Kidney (tissue), 14 donors: ENCODE results near the gene KRTAP10-5. TPM values are rescaled to one million over a fixed set of nuclear protein-coding genes. Genes with fewer than 3 reads are reported as not detected.

ENCODE experiments used
- DNase-seq, 5 donors: peaks; one replicate each; pipeline ENCODE4 v3.0.0-alpha.2; 2013 to 2020
- FAIRE-seq: peaks from 2 replicates; lab custom pipeline; 2012; peaks lifted over from hg19 to GRCh38; lab: Jason Lieb, UNC
- H3K27ac ChIP-seq, 2 donors: one replicate each; pipeline ENCODE4 v1.7.0; 2013; ENCODE audit warnings: low read depth in 2 of 2, low read length in 2 of 2, inconsistent platforms in 1 of 2
- H3K27me3 ChIP-seq: one replicate; pipeline ENCODE4 v1.7.1; 2013; ENCODE audit warnings: low read length, inconsistent platforms; ENCODE audit not compliant: control insufficient read depth, insufficient read depth
- H3K36me3 ChIP-seq, 3 donors: one replicate each; pipeline versions ENCODE4 v1.7.0 to v1.7.1; 2013; ENCODE audit warnings: low read length in 3 of 3, control low read depth in 1 of 3, inconsistent platforms in 1 of 3; ENCODE audit not compliant: insufficient read depth in 3 of 3, control insufficient read depth in 2 of 3
- H3K4me1 ChIP-seq, 3 donors: one replicate each; pipeline versions ENCODE4 v1.7.0 to v1.7.1; 2013; ENCODE audit warnings: low read length in 3 of 3, inconsistent platforms in 1 of 3, low read depth in 1 of 3; ENCODE audit not compliant: control insufficient read depth in 2 of 3, insufficient read depth in 2 of 3
- H3K4me3 ChIP-seq, 3 donors: one replicate each; pipeline versions ENCODE4 v1.7.0 to v1.8.1; 2013; ENCODE audit warnings: low read length in 3 of 3, control low read depth in 1 of 3, inconsistent platforms in 1 of 3
- H3K9ac ChIP-seq, 3 donors: one replicate each; pipeline versions ENCODE4 v1.7.0 to v1.7.1; 2013; ENCODE audit warnings: low read length in 3 of 3, control low read depth in 1 of 3, inconsistent platforms in 1 of 3
- H3K9me3 ChIP-seq, 3 donors: one replicate each; pipeline versions ENCODE4 v1.7.0 to v1.7.1; 2013; ENCODE audit warnings: low read length in 3 of 3, control low read depth in 1 of 3, inconsistent platforms in 1 of 3; ENCODE audit not compliant: control insufficient read depth in 2 of 3, insufficient read depth in 1 of 3
- CTCF ChIP-seq: IDR thresholded peaks from 3 replicates; pipeline ENCODE4 v1.5.1; 2012; ENCODE audit warnings: mild to moderate bottlenecking, moderate library complexity, borderline replicate concordance; ENCODE audit not compliant: insufficient read depth; ENCODE audit errors: extremely low read depth
- intact Hi-C: fragments of 100-400 bp; cut with DNase I; formaldehyde crosslinking; loops from one replicate; pipeline ENCODE4 v1.11.1; 2022
- polyA plus RNA-seq: library from polyadenylated mRNA; stranded (reverse); fragments of 350-450 nt; fragmentation: Illumina TruSeq; extraction: RNeasy Lipid Tissue Mini Kit (QIAGEN cat#74804); gene quantifications from one replicate; pipeline ENCODE4 v1.2.3, GENCODE V29; 2014; ENCODE audit warnings: low read depth, low replicate concordance; ENCODE audit not compliant: insufficient read depth
- total RNA-seq: library from RNA; stranded (reverse); fragmentation: NEBNext Ultra II Directional; extraction: Animal tissue kit (Norgen Biotek cat#: 25700); gene quantifications from one replicate; pipeline ENCODE4 v1.2.1, GENCODE V29; 2021
- donor health status: control.
- donor health status: control.
- donor health status: control.
- donor health status: control.
- donor health status: control.
- donor health status: DM: yes; HTN: yes; CAD: no.
- donor health status: Normal renal cell carcinoma (clear cell type).

The KRTAP10-5 gene
- total and polyA plus RNA-seq, 2 donors from 2014 or later = not detected

GRCh38 chr21:44590311-44590721, 9.9 kb upstream of the KRTAP10-5 start:
- H3K9me3 ChIP-seq = no peaks in the 10 kb centered on the region
- H3K9ac ChIP-seq = no peak overlapping the region
- no peak overlapping the region for H3K4me3 ChIP-seq
- H3K27ac ChIP-seq = no peak overlapping the region
- TF ChIP-seq CTCF = no peak
- no peaks in the 10 kb centered on the region for H3K27me3 ChIP-seq
- no peaks in the 10 kb centered on the region for H3K36me3 ChIP-seq
- intact Hi-C loops = no loop called here
- H3K4me1 ChIP-seq = no peaks in the 10 kb centered on the region
- DNase-seq (no peak), FAIRE-seq (no peak)

- H3K9me3 ChIP-seq = no peaks in the 10 kb centered on the region
- TF ChIP-seq CTCF = no peak
- intact Hi-C loops = no loop called here
- H3K4me3 ChIP-seq = no peak overlapping the region
- H3K27me3 ChIP-seq = no peaks in the 10 kb centered on the region
- H3K27ac ChIP-seq = no peak overlapping the region
- FAIRE-seq (no peak), DNase-seq (no peak)
- H3K9ac ChIP-seq = no peak overlapping the region
- no peaks in the 10 kb centered on the region for H3K4me1 ChIP-seq
- no peaks in the 10 kb centered on the region for H3K36me3 ChIP-seq
Observed at GRCh38 chr21:44589586-44590305, 9.3 kb upstream of the KRTAP10-5 start.

- intact Hi-C loops = no loop called here
- H3K4me3 ChIP-seq = no peak overlapping the region
- H3K4me1 ChIP-seq = no peaks in the 10 kb centered on the region
- H3K27me3 ChIP-seq = no peaks in the 10 kb centered on the region
- TF ChIP-seq CTCF = no peak
- H3K9me3 ChIP-seq = no peaks in the 10 kb centered on the region
- H3K27ac ChIP-seq = no peak overlapping the region
- no peaks in the 10 kb centered on the region for H3K36me3 ChIP-seq
- DNase-seq (no peak), FAIRE-seq (no peak)
- H3K9ac ChIP-seq = no peak overlapping the region
Observed at GRCh38 chr21:44589094-44589493, 8.7 kb upstream of the KRTAP10-5 start.
